ENCODE measurements around the gene NCOA3.

DNA sequence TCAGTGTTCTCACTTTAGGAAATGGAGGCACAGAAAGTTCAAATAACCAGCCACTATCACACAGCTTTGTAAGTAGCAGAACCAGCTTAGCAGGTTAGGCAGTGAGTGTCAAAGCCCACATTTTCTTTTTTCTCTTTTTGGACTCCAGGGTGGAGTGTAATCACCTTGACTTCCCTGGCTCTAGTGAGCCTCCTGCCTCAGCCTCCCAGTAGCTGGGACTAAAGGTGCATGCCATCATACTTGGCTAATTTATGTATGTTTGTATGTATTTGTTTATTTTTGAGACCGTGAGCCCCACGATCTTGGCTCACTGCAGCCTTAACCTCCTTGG, 7.8 kb upstream of the NCOA3 start:
- TF ChIP-seq, protein P1, sequence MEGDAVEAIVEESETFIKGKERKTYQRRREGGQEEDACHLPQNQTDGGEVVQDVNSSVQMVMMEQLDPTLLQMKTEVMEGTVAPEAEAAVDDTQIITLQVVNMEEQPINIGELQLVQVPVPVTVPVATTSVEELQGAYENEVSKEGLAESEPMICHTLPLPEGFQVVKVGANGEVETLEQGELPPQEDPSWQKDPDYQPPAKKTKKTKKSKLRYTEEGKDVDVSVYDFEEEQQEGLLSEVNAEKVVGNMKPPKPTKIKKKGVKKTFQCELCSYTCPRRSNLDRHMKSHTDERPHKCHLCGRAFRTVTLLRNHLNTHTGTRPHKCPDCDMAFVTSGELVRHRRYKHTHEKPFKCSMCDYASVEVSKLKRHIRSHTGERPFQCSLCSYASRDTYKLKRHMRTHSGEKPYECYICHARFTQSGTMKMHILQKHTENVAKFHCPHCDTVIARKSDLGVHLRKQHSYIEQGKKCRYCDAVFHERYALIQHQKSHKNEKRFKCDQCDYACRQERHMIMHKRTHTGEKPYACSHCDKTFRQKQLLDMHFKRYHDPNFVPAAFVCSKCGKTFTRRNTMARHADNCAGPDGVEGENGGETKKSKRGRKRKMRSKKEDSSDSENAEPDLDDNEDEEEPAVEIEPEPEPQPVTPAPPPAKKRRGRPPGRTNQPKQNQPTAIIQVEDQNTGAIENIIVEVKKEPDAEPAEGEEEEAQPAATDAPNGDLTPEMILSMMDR (IDR thresholded peaks at IDR 0.05; ENCODE audit: low read length) = no peak
- TF ChIP-seq EZH2 (IDR thresholded peaks at IDR 0.05; ENCODE audit: borderline replicate concordance, low read length) = no peak

Data from OCI-LY1 (cell line).